HG03457 (cell line): ENCODE measurements around the gene NMS.

ENCODE experiments used
- ATAC-seq: cut with Tn5 transposase; IDR thresholded peaks from one replicate; pipeline ENCODE4 v1.9.1; 2021; ENCODE audit warnings: moderate number of reproducible peaks; ENCODE audit not compliant: unreplicated experiment

The NMS gene

DNA sequence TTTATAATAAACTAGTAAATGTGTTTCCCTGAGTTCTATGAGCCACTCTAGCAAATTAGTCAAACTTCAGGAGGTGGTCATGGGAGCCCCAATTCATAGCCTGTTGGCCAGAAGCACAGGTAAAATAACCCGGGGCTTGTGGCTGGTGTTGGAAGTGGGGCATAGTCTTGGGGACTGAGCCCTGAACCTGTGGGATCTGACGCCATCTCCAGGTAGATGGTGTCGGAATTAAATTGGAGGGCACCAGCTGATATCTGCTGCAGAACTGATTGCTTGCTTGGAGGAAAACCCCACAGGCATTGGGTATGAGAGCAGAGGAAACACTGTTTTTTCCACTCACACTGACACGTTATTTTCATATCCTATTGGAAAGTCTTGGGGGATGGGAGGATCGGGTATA is 14.1 kb downstream of the NMS start:
- no peak for ATAC-seq

DNA sequence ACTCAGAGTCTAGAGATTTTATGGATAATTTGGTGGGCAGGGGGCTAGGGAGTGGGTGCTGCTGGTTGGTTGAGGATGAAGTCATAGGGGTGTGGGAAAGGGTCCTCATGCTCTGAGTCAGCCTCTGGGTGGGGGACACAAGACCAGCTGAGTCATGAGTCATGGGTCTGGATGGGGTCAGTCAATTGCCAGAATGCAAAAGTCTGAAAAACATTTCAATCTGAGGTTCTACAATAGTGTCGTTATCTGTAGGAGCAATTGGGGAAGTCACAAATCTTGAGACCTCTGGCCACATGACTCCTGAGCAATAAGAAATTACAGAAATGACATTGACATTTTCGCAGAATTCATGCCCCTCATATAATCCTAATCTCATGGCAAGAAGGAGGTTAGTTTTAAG is 15.1 kb downstream of the NMS start:
- no peak for ATAC-seq

DNA sequence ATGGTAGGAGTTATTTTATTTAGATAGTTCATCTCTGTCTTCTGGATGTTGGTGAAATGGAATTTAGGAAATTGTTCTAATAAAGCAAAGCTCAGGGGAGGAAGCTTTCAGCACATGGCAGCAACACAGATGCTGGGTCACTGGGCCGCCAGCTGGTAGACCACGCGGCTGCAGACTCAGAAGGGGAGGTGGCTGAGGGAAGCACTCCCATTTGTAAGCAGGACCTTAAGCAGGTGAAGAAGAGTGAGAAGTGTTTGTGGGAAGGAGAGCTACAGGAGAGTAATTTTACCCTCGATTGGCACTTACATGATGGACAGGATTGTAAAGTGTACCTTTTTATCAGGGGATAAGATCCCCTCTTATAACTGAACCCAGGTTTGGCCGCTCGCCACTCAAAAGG is 24.4 kb downstream of the NMS start:
- no peak for ATAC-seq

DNA sequence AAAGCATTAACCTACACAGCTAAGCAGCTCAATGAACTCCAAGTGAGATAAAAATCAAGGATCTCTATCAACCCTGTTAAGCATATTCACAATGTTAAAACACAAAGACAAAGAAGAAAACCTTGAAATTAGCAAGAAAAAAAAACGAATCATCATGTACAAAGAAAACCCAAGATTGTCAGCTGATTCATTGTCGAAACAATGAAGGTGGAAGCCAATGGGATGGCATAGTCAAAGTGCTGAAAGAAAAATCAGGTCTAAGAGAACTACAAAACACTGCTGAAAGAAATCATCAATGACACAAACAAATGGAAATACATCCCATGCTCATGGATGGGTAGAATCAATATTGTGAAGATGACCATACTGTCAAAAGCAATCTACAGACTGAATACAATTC is 32.5 kb downstream of the NMS start:
- no peak for ATAC-seq

DNA sequence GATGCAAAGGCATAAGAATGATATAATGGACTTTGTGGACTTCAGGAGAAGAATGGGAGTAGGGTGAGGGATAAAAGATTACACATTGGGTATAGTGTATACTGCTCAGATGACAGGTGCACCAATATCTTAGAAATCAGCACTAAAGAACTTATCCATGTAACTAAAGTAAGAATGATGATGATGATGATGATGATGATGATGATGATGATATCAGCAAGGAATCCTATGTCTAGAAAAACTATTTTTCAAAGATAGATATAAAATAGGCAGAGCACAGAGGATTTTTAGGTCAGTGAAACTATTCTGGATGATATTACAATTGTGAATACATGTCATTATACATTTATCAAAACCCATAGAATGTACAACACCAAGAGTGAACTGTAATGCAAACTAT is 34.3 kb downstream of the NMS start:
- ATAC-seq: no peak

DNA sequence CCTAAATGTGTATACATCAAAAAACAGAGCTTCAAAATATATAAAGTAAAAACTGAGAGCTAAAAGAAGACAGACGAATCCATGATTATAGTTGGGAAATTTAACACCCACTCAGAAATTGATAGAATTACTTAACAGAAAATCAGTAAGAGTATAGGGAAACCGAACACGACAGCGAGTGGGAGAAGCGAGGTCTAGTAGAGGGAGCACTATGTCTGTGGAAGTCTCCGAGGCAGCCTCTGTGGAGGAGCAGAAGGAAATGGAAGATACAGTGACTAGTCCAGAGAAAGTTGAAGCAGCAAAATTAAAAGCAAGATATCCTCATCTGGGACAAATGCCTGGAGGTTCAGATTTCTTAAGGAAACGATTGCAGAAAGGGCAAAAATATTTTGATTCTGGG is 38.8 kb downstream of the NMS start:
- no peak for ATAC-seq

DNA sequence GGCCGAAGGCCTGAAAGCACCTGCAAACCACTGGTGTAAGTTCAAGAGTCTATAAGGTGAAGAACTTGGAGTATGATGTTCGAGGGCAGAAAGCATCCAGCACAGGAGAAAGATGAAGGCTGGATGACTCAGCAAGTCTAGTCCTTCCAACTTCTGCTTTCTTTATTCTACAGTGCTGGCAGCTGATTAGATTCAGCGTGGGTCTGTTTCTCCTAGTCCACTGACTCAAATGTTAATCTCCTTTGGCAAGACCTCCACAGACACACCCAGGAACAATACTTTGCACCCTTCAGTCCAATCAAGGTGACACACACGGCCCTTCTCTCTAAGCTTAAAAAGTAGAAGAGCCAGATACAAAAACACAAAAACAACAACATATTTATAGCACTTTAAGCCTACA is 43.4 kb downstream of the NMS start:
- ATAC-seq: no peak

DNA sequence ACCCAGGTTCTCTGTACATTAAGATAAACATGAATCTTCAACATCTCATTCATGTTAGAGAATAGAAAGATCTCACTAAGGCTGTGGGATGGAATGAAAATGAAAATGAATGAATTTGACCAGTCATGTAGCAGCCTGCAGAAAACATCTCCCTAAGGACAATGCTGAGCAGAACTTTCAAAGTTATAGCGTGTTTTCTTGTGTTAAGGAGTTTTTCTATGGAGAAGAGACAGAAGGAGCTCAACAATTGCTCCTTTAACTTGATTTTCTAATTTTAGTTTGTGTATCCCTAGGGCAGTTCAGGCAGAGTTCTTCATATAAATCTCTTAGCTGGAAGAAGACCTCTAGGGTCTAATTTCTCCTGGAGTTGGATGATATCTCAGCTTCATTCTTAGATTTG is 47.3 kb downstream of the NMS start:
- no peak for ATAC-seq

DNA sequence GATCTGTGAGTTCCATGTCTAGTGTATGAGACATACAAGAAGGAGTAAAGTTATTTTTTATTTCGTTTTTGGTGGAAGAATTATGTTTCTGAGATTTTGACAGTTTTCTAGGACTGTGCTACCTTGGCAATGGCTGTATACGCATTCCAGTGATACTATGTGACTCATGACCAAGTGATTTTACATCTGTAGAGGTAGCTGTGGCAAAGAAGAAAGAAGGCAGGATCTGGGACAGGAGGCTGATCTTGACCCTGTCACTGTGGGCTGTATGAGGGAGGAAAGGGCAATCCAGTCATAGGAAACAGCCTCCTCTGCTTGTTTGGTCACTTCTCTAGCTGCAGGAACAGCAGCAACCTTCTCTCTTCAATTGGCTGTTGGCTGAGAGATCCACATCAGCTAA is 48.5 kb downstream of the NMS start:
- no peak for ATAC-seq

DNA sequence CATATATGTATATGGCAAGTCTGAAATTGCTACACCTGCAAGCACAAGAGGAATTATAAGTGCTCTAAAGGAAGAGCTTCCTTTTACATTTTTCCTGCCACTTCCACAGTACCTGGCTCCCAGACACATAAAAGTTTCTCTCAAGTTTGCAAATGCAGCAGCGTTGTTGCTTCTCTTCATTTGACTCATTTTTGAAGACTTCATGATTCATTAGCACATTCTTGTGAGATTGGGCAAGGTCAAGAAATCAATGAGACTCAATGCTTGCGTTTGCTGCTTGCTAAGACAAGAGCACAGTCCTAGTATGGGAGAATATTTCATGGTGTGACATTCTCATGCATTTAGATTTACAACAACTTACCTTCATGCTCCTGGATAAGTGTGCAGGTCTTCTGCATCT is 49.9 kb downstream of the NMS start:
- no peak for ATAC-seq

DNA sequence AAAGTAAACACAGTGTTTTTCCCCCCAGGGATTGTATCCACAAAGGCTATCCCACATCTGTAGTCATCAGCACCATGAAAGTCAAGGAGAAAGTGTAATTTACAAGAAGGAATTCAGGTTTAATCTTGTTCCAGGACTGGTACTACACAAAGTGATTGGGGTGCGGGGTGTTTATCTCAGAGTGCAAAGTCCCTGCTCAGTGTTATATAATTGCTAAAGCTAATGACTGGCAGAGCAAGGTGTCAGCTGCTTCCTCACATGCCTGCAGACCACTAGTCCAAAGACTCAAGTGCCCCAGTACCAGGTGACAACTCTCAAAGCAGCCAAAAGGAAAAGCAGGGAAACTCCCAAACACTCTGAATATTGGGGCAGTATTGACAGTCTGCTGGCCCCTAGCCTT is 52.1 kb downstream of the NMS start:
- ATAC-seq: no peak

DNA sequence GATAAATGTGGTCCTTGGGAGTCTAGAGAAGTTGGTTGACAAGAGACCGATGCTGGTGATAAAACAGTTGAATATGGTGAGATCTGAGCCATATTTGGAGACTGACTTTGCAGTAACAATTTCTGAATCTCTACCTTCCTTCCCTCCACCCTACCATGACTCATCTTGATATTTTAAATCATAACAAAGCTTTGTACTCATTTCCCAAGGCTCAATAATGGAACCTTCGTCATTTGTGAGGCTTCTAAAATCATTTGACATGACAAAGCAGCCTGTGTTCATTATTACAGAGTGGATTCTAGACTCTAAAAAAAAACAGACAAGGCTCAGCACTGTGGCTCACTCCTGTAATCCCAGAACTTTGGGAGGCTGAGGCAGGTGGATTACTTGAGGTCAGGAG is 54.0 kb downstream of the NMS start:
- ATAC-seq: no peak

DNA sequence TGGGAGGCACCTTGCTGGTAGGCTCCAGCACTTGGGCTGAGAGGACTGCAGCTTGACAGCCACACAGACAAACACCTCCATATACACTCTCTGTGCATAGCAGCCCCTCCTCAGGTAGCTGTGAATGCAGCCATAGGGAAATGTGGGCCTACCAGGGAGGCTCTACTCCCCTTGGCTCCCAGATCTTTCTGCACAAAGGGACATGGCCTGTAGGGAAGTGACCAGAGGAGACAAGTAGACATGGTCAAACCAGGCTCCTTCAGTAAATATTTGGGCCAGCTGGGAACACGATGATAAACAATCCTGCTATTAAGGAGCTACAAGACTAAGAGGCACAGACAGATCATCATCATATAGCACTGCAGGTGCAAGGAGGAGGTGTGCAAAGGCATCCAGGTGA is 56.6 kb downstream of the NMS start:
- no peak for ATAC-seq

DNA sequence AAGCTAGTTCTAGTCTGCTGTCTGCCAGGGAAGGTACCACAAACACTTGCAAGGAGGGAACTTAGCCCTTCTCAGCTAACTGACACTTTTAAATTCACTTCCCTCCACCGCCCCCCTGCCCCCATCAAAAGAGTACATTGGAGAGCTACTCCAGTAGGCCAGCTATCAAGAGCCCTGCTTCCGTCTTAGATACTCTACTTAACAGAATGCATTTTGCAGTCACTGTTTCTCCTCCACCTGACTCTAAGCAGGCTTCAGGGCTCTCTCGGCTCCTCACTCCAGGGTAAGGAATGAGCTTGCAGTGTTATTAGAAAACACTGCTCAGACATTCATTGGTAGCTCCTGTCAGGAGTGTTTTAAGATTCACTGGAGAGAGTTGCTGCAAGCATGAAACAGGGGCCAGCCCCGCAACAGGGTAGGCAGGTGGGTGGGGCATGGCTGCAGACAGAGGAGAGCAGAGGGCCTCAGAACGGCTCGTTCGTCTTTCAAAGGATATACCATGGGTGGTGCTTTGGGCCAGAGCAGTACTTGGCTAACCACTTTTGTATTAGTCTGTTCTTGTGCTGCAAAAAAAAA is 57.2 kb downstream of the NMS start:
- no peak for ATAC-seq

DNA sequence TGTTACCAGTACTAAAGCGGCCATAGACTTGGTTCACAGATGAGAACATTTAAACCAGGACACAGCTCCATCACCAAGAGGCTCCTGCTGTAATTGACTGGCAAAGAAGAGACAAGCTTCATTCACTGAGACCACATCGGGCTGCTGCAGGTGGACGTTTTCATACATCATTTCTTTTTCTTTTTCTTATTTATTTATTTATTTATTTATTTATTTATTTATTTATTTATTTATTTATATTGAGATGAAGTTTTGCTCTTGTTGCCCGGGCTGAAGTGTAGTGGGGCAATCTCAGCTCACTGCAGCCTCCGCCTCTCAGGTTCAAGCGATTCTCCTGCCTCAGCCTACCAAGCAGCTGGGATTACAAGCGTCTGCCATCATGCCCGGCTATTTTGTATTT is 58.9 kb downstream of the NMS start:
- no peak for ATAC-seq

DNA sequence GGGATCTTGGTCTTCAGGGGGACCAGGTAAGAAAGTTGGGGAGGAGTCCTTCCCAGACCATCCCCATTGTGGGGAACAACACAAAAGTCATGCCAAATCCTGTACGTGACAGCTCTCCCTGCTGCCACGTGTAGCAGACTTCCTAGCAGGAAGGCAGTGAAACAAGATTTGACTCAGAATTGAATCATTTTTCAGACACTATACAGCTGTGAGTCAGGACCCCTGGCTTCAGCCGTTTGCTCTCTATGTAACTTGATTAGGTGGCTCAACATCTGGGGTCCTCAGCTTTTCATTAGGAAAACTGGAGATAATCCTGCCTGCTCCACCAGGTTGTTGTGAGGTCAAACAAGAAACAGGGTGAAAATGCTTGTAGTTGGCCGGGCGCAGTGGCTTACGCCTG is 59.6 kb downstream of the NMS start:
- no peak for ATAC-seq
